Hematopoietic multipotent progenitor cell treated with erythropoietin and hydrocortisone succinate and interleukin-3 and kit ligand, for 8 days (in vitro differentiated cells): Measurements from ENCODE around the gene PIM3.

Source experiments
- DNase-seq: peaks from one replicate; pipeline ENCODE4 v3.0.0-alpha.2; 2015

PIM3 gene

DNA sequence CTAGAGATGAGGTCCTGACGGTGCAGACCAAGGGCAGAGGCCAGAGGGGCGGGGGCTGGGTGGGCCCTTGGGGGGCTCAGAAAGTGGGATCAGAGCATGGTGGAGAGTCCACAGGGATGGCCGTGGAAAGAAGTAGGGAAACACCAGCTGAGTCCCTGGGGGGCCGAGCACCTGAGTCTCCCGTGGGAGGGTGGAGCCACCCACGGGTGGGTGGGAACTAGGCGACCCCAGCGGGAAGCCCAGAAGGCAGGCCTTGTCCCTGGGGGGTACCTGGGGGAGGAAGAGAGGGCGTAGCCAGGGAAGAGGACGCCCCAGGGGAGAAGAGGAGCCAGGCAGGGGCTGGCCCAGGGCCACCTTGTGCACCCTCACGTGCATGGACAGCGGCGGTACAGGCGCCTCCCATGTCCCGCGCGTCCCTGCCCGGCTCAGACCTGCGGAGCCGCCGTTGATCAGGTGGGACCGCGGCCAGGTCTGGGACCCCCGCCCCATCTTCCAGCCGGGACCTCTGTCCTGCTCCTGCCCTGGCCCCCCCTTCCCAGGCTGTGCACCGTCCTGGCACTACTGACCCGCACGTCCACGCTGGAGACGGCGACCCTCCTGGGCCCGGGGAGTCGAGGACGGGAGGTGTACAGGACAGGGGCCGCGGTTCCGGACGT, 31.9 kb upstream of the PIM3 start:
- no peak for DNase-seq

GRCh38 chr22:49929211-49929979, 31.2 kb upstream of the PIM3 start:
- DNase-seq, result peak; percentile 38

- DNase-seq, result no peak
Observed at GRCh38 chr22:49929994-49930575, 30.5 kb upstream of the PIM3 start.

DNA sequence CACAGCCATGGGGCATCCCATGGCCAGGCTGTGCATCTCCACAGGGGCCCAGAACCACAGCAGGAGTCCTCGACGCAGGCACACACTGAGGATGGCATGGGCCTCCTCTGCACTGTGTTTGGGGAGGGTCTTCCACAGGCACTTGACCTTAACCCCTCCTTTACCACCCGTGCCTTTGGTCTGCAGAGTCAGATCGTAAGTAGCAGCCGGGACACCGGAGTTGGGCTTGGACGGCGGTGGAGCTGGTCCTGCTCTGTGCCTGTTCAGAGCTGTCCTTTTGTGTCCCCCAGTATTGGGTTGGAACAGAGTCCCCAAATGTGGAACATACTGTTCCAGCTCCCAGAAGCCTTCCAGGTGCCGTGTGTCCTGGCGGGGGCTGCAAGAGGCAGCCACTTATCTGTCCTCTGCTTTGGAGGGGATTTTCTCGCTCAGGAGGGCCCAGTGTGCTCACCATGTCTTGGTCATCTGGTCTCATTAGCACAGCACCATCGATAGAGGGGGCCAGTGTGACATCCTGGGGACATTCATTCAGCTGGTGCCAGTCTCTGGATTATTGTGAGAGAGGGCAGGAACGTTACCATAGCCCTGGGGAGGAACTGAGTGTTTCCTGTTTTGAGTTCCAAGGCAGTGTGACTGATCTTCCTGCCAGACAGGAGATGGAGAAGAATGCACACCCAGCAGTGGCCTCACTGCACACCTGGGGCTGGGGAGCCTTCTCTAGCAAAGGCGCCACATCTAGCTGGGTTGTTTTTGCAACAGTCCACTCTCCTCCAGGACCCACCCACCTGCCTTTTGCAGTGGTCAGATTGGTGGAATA, 29.8 kb upstream of the PIM3 start:
- DNase-seq, result peak; percentile 82

GRCh38 chr22:49933236-49934159, 27.1 kb upstream of the PIM3 start:
- DNase-seq, result no peak

DNA sequence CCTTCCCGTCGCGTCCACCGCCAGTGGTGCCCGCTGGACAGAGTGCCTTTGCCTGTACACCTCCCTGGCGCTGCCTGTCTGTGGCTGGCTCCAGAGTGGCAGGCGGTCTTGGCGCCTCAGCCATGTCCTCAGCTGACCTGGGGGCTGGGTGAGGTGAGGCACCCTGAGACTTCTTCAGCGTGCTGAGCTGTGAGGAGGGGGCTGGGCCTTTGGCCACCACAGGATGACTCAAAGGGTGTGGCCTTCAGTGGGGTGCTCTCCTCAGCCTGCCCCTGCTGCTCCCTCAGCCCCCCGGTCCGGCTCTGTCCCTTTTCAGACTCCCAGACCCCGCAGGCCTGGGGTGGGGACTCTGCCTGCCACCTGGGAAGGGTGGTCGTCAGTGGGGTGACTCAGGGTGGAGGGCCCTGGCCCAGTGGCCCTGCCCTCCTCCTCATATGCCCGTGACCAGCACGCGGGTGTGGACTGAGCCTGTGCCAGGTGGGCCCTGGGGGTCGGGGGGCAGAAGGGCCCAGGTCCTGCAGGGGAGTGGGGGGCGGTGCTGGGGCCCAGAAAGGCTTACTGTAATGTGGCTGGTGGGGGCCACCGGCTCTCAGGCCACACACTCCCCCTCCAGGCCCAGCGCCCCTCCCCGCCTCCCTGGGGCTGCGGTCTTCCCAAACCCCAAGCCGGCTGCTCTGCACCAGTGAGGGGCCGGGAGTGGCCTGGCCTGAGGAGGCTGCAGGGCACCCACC, 26.2 kb upstream of the PIM3 start:
- DNase-seq, result peak; percentile 29

DNA sequence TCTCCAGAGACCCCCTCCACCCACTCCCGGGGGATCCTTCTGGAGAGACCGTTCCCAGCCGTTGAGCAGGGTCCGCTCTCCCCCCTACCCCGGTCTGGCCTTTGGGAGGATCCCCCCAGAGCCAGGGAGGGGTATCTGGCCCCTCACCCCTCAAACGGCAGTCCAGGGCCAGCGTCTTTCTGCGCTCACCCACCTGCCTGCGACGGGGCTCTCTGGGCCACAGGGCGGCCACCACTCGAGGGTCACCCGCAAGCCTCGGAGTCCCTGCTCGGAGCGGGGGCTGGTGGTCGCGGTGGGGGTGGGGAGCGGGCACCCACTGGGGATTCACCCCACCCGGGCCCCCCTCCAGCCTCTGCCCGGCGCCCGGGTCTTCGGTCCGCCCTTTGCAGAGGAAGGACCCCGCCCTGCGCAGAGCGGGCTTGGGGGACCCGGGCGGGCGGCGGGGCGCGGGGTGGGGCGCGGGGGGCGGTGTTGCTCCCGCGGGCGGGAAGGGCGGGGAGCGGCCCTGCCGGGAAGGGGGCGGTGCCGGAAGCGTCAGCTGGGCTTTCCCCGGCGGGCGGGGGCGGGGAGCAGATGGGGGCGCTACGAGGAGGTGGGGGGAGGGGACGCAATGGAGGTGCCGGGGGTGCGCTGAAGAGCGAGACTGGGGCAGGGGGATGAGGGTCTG, 25.5 kb upstream of the PIM3 start:
- peak; percentile 29 for DNase-seq

GRCh38 chr22:49935561-49935960, 25.0 kb upstream of the PIM3 start:
- no peak for DNase-seq

DNA sequence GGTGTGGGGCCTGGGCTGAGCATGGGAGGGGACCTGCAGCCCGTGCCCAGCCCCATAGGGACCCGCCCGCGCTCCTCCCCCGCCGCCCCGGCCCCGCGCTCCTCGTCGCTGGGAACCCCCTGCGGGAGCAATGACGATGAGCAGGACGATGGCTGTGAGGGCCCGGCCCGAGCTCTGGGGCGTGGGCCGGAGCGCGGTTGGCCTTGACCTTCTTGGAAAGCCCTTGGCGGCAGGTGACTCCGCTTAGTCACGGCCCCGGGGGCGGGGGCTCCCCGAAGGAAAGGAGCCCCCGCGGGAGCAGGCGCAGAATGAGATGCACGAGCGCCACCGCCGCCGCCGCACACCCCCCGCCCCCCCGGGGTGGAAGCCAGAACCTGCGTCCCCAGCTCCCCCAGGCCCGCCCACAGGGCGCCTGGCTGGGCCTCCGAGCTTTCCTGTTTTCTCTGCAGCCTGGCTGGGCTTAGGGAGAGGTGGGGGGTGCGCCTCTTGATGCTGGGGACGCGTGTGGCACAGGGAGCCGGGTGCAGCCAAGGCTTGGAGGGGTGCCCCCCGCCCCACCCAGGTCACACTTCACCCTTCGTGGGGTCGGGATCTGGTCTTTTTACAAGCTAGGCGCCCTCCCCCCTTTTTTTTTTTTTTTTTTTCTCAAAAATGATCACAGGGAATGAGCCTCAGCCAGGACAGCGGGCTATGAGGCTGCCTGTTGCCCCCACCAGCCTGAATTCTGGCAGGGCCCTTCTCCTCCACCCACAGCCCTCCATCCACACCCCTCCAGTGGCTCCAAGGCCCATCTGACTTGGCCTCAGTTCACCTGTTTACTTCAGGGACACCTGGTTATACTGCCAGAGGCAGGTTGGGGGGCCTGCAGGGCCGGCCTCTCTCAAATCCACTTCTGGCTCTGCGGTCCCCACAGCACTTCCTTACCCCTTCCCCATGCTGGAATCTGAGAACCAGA, 24.3 kb upstream of the PIM3 start:
- peak; percentile 59 for DNase-seq

DNA sequence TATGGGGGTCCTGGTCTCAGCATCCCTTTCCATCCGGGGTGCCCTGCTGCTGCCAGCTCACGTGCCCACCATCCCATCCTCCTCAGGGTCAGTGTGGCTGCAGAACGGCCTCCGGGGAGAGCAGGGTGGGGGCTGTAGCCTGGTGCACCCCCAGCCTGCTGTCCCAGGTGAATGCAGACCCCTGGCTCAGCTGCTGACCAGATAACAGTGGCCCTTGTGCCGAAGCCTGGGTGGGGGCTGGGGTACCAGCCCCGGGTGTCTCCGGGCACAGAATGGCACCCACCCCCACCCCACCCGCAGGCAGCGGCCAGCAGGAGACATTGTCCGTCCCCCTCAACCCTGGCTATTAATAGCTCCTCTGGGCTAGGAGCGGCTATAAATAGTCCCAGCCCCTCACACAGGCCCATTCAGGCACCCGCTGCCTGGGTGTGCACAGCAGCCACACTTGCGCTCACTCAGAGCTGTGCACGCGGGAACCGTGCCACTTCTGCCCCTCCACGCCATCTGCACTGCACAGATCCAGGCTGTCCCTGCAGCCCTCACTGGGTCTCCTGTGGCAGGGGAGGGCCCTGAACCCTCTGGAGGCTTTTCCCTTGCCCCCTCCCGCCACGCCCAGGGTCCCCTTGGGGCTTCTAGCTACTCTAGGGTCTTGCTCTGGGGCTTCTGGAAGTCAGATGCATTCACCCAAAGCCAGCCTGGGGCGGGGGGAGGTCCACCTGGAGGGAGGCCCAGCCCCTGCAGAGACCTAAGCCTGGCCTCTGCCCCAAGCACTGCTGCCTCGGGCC, 23.4 kb upstream of the PIM3 start:
- no peak for DNase-seq

DNA sequence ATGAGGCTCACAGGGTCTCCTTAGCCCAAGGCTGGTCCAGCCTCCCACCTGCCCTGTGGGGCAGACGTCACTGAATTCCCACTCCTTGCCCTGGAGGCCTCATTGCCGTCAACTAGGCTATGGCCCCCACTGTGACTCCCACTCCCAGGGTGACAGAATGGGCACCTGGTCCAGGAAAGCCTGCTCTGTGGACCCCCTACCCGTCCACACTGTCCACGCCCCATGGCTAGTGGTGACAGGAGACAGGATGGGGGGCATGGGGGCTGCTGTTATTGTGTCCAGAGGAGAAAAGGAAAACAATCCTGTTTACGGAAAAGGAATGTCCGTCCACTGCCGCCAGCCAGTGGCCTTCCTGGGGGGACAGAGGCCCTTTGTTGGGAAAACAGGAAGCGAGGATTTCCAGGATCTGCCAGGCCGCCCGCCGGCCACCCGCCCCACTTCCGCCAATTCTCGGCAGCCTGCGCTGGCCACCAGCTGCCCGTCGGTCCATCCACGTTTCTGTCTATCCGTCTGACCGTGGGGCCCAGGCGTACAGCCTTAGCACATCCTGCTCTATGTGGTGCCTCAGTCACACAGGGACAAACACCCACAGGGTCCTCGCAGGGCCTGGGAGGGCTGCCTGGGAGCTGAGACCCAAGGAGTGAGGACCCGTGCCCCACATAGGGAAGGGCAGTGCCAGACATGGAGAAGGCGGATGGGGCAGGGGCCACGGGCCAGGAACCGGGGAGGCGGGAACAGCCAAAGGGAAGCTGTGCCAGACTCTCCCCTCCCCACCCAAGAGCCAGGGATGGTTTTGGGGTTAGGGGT, 22.6 kb upstream of the PIM3 start:
- DNase-seq, result no peak

DNA sequence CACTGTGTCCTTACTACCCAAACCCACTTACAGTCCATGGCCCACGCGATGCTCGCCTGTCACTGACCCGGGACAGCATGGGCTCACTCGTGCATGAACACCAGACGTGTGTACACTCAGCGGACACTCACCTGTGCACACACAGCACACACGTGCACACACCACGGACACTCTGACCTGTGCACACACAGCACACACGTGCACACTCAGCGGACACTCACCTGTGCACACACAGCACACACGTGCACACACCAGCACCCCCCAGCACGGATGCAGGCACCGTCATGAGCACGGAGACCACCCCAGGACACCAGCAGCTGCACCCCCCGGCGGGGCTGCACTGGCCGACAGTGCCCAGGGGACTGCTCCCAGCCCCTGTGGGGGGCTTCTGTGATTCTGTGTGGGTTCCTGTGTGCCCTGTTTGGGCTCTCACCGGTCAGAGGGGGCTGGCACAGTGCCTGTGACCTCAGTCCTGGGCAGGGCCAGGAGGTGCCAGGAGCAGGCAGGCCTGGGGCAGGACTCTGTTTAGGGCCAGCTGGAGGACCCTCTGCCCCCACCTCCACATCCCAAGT, 21.9 kb upstream of the PIM3 start:
- DNase-seq, result no peak

DNA sequence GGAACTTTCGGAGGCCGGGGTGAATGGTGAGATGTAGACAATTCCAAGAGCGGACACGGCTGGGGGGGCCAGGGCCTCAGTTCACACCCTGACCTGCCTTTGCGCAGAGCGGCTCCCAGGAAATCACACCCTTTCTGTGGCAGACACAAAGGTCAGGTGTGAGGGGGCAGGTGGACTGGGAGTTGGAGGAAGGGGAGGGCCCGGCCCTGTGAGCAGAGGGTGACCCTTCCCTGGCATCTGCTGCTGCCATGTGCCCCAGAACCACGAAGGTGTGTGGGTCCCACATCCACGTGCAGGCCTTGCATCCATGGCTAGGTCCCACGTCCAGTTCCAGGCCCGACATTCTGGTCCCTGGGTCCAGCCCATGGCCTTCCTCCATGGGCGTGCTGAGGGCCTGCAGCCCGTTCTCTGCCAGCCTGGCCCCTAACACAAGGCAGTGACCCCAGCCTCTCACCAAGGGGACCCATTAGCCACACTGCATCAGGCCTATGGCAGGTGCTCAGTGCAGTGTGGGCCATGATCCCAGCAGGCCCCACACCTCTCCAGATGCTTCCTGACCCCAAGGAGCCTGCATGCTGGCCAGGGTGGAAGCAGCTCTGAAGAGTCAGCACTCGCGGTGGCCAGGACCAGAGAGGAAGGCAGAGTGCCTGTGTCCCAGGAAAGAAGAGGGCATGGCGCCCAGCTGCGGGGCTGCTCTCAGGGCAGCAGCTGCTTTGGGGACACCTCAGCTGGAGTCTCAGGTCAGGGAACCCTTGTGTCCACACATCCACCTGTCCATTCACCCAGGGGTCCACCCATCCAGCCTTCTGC, 18.9 kb upstream of the PIM3 start:
- no peak for DNase-seq

DNA sequence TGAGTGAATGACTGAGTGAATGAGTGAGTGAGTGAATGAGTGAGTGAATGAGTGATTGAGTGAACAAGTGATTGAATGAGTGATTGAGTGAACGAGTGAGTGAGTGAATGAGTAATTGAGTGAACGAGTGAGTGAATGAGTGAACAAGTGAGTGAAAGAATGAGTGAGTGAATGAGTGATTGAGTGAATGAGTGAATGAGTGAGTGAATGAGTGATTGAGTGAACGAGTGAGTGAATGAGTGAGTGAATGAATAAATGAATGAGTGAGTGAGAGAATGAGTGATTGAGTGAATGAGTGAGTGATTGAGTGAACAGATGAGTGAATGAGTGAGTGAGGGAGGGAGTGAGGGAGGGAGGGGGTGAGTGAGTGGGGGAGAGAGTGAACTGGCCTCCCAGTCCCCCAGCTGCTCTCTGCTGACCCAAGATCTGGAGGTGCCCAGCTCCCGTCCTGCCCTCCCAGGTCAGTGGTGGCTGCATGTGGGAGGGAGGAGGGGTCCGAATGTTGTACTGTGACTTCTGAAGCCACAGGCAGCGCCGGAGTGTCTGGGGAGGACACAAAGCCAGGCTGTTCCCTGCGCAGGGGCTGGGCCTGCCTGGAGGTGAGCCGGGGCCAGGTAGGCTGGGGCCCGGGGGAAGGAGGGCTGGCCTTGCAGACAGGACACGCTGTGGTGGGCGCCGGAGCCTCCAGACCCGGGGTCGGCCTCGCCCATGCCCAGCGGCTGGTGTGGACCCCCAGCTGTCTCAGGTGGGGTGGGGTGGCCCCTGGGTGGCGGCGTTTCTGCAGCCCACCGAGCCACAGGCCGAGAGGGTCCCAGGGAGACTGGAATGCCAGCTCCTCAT, 17.8 kb upstream of the PIM3 start:
- no peak for DNase-seq

DNA sequence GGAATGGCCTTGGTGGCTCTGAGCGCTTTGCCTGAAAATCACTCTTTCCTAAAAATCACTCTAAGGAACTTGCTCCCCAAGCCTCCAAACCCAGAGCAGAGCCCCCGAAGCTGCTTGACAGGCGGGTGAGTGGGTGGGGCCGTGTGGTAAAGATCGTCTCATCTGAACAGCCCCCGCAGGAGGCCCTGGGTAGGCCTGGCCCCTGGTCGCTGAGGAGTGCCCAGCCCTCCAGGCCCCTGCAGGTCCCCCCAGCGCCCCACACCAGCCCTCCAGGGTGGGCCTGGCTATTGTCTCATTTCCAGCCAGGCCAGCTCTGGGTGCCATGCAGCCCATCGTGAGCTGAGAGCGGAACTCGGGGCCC, 17.2 kb upstream of the PIM3 start:
- DNase-seq, result no peak
